Measurements from ENCODE around the gene CIB2.

GRCh38 chr15:78147566-78147965 lies 16.3 kb upstream of the CIB2 start:
- no peak for TF ChIP-seq CTCF (IDR thresholded peaks at IDR 0.05)
- TF ChIP-seq POLR2A (IDR thresholded peaks at IDR 0.05), result no peak
- no peak for TF ChIP-seq EP300 (IDR thresholded peaks at IDR 0.05)
- TF ChIP-seq POLR2AphosphoS5 (IDR thresholded peaks at IDR 0.05), result no peak

Measured in suprapubic skin (tissue), 4 donors.